HG02623 (cell line): Measurements from ENCODE around the gene KNDC1.

Experiments used
- ATAC-seq: cut with Tn5 transposase; IDR thresholded peaks from one replicate; pipeline ENCODE4 v1.9.1; 2021; ENCODE audit warnings: moderate library complexity; ENCODE audit not compliant: unreplicated experiment

Gene KNDC1

DNA sequence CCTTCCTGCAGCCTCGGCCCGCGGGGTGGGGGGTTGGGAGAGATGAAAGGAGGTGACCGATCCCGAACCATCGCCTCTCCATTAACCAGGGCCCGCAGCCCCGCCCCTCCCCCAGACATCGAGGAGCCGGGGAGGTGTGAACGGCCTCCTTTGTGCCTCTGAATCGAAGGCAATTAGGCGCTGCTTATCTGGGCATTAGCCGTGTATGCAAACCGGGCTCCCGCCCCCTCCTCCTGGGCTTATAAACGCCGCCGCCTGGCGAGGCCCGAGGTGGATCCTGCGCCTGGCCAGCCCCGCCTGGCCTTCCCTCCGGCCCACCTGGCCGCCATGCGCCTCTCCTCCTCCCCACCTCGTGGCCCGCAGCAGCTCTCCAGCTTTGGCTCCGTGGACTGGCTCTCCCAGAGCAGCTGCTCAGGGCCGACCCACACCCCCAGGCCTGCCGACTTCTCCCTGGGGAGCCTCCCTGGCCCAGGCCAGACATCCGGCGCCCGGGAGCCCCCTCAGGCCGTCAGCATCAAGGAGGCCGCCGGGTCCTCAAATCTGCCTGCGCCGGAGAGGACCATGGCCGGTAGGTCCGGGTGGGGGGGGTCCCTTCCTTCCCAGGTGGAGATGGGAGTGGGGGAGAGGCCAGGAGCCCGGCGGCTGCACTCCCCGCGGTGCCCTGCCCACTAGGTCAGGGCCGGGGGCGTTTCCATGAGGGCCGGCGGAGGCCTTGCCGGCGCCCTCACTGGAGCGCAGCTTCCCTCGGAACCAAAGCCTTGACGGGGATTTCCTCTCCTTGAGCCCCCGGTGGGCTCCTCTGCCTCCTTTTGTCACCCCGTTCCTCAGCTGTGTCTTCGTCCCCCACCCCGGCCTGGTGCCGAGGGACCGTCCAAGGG, 77.8 kb downstream of the KNDC1 start, which contains the start of gene VENTX:
VENTX (plus strand) TSS at position 268 of the 878 bp plus-strand sequence; CDS start at position 328, 60 bp downstream.
- ATAC-seq: no peak

DNA sequence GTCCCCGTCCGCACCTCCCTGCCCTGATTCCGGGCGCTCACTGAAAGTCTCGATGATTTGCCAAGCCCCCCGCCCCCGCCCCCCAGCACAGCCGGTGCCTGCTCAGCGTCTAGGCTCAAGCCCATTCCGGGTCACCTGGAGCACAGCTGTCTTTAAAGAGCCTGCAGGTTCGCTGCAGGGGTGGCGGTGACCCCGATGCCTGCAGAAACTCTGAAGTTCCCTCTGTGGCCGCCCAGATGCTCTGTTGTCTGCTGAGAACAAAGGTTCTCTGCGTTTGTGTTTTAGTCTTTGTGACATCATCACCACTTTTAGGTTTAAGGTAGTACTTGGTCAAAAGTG, 78.4 kb downstream of the KNDC1 start:
- ATAC-seq: no peak

DNA sequence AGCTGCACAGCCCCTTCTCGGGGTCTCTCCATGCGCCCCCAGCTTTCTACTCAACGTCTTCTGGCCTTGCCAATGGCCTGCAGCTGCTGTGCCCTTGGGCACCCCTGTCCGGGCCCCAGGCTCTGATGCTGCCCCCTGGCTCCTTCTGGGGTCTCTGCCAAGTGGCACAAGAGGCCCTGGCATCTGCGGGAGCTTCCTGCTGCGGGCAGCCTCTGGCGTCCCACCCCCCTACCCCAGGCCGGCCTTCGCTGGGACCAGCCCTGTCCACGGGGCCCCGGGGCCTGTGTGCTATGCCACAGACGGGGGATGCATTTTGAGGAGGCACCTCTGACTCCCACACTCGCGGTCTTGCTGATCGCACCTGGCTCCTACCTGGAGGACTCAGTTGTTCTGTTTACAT, 80.0 kb downstream of the KNDC1 start:
- ATAC-seq: no peak

DNA sequence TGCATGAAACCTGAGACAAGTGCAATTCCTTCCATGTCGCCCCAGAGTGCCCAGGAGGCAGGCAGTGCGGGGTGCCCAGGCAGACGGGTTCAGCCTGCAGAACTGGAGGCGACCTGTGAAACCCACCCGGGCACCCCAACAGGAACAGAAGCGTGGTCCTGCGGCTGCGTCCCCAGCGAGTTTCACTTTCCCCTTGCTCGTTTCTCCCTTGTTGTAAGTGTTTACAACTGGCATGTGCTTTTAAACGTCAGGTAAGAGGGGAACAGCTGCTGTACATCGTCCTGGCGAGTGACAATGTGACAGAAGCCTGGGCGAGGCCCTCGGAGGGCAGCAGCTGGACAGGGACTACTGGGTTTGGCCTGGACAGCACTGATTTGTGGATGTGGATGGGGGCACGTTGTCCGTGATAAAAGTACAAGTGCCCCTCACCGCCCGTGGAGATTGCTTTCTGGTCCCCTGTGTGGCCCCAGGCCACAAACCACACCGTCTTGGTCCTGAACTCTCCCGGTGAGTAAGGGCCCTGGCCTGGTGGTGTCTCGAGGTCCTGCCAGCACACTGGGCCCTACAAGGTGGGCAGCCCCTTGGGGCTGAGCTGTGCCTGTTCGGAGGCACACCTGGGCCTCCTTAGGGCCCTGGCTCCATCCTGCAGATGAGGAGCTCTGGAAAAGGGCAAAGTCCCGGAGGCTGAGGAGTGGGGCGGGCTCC, 81.6 kb downstream of the KNDC1 start:
- no peak for ATAC-seq

DNA sequence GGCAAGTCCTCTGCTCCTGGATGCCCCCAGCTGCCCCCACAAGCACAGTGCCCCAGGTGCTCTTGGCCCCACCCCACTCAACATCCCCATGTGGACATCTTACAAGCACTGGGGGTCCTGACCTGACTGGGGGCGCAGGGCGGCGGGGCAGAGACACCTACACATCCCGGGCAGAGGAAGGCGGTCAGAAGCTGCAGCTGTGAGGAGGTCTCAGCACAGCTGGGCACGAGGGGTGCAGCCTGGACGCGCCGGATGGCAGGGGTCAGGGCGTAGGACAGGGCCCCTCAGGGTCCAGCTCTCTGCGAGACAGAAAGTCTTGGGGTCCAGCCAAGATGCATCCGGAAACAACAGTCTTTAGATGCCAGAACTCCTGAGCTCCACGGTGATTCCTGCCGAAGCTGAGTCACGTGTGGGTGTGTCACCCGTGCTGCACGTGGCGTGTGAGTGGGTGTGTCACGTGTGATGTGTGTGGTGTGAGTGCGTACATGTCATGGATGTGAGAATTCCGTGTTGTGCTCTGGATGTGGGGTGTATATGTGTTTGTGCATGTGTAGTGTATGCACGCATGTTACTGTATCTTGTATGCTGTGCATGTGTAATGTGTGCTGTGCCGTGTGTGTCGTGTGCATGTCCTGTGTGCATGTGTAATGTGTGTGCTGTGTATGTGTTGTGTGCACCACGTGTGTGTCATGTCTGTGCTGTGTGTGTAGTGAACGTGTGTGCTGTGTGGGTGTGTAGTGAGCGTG, 82.8 kb downstream of the KNDC1 start:
- ATAC-seq: no peak

DNA sequence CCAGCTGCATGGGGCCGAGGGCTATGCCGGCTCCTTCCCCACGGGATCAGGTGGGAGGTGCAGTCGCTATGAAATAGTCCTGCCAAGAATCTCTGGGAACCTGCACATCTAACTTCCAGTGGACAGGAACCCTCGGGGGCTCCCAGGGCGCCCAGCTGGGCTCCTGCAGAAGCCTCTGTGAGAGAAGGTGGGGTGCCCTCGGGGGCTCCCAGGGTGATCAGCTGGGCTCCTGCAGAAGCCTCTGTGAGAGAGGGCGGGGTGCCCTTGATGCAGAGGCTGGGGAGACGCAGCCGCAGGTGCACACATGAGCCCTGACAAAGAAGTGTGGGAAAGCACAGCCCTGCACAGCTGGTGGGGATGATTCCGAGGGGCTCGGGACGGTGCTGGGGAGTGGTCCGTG, 83.6 kb downstream of the KNDC1 start:
- ATAC-seq: no peak

DNA sequence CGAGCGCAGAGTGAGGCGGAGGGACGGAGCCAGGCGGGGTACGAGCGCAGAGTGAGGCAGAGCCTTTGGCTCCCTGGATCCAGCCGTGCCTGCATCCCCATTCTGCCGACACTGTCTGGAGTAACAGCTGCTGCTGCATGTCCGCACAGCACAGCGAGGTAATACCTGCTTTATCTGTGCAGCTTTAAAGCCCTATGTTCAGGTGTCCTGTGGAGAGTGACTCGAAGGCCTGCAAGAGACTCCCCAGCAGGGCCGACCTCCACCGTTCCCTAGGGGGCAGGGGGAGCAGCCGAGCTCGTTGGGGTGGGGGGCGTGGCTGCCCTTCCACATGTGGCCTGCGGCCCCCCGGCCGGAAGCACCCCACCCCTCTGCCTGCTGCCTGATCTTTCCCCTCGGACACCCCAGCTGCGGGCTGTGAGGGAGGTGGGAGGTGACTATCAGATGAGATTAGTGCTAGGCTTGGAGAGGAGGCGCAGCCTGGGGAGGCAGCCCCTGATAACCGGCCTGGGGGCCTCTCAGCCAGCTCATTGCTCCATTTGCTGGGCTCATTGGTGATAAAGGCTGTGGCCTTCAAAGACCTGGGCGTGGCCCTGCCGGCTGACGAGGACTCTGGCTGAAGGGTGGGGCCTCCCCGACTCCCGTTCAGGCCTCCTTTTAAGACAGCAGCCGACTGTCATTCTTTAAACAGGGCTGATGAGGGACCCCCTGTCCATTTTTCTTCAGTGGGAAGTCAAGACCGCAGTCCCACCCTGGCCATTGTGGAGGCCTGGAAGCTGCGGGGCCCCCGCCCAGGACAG, 85.6 kb downstream of the KNDC1 start:
- no peak for ATAC-seq

DNA sequence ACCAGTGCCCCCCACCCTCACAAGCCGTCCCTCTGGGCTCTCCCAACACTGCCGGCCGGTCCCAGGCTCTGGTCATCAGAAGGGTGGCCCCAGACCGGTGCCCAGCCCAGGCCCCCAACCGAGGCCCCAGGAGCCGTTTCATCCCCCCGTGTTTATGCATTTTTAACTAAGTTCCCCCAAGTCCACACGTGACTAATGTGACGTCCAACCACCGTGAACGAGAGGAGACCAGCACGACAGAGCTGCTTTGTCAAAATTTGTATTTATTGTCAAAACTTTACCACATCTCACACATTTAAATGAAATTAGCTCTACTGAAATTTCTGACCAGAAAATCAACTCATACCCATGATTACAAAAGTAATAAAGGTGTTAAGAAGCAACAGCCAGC, 86.2 kb downstream of the KNDC1 start:
- ATAC-seq: no peak

DNA sequence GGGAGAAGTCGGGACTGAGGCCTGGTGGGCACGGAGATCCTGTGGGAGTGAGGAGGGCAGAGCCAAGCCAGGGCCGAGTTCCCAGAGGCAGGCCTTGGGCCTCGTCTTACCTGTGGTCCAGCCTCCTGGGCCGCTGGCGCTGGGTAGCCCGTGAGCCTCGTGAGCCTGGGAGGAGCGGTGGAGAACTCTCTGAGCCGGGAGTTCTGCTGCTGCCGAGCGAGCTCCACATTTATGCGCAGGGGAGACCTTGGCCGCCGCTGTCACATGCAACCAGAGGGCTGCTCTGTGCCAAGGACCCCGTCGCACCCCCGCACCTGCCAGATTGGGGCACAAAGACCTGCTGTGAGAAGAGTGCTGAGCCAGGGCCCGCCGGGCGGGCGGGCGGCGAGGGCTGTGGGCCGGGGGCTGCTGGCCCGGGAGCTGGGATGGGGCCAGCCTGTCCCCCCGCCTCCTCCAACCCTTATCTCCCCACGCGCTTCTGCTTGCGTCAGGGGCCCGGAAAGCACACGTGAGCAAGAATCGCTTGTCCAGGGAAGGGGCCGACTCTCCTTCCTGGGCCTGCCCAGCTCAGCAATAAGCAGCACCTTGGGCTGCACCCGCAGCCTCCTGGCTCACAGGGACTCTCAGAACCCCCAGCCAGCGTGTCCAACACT, 87.8 kb downstream of the KNDC1 start:
- no peak for ATAC-seq

DNA sequence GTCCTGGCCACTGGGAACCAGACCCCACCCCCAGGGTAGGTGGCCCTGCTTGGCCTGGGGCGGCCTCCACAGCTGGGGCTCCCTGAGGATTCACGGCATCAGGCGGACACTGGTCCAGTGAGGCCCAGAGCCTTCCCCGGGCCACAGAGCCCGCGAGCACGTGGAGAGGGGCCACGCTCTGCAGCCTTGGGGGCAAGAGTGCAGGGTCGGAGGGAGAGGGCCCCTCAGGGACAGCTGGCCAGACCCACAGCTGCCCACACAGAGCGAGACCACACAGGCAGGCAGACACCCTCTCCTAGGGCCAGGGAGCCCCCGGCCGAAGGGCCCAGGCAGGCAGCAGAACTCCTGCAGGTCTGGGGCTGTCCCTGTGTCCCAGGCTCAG, 88.3 kb downstream of the KNDC1 start:
- ATAC-seq: no peak

DNA sequence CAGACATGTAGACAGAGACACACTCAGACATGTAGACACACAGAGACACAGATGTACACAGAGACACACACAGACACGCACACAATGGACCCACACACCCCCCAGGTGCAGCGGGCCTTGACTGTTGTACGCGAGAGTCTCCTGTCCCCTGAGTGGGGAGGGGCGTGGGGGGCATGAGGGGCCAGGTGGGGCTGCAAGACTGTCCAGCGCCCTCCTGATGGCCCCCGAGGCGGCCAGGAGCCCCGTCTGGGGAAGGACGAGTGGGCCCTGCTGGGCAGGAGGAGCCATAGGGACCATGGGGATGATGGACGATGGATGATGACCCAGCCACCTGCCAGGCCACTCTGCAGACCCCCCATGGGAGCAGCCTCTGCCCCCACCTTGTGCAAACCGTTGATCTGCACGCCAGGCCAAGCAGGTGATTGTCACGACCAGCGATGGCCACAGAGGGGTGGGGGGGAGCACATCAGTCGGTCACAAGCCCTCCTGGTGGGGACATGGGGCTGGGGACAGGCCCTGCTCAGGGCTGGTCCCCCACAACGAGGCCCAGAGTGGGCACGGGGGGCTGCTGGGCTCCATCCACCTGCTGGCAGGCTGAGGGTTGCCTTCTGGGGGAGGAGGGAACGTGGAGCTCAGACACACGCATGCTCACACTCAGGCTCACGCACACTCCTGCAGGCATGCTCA, 89.2 kb downstream of the KNDC1 start:
- ATAC-seq: no peak

DNA sequence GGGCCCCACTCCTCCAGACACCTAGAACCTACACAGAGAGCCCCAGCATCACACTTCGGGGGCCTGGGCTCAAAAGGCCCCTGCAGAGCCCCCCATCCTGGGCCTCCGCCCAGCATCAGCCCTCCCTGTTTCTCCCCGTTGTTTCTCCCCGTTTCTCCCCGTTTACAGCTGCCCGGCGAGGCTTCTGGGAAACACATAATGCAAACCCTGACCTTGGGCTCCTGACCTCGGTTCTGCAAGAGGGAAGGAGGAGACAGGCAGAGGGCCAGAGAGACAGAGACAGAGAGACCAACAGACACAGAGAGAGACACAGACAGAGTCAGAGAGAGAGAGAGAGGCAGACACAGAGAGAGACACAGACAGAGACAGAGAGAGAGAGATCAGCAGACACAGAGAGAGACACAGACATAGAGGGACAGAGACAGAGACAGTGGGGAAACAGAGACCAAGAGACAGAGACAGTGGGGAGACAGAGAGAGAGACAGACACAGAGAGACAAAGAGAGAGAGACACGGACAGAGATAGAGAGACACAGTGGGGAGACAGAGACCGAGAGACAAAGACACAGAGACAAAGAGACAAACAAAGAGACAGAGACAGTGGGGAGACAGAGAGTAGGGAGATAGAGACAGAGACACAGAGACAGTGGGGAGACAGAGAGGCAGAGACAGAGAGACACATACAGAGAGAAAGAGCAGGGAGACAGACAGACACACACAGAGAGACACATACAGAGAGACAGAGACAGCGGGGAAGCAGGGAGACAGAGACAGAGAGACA, 90.1 kb downstream of the KNDC1 start:
- no peak for ATAC-seq

DNA sequence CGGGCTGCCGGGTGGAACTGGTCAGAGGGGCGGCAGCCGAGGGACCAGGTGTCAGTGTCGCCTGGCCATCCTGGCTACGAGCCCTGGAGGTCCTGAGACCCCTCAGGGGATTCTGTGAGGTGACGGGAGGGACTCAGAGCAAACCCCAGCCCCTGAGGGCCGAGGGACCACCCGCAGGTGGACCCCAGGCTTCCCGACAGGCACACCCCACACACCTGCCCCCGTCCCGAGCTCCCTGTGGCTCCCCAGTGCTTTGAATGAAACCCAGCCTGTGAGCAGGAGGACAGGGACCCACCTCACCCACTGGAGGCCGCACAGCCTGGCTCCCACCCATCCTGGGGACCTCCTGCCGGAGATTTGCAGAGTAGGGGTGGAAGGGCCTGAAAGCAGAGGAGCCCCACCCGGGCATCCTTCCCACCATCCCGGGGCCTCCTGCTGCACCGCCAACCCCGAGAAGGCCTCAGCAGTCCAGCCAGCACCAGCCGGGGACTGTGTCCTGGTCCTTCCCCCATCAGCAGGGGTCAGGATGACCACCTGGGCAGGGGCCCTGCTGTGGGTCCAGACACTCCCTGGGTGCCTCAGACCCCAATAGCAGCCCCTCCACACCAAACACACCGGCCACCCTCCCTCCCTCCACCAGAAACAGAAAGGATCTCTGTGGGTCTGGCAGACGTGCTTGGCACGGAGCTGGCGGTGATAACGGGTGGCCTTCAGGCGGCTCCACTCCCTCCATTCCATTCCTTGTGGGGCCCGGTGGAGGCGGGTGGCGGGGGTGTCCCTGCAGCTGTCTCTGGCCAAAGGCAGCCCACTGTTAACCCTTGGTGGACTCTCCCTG, 91.6 kb downstream of the KNDC1 start:
- no peak for ATAC-seq

DNA sequence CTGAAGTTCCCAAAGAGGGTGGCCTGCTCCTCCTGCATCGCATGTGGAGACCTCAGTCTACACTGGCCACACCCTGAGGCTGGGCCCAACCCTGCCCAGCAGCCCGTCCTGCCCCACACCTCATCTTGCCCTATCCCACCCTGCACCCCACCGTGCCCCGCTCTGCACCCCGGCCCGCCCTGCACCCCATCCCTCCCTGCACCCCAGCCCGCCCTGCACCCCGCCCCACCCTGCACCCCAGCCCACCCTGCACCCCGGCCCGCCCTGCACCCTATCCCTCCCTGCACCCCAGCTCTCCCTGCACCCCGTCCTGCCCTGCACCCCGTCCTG, 92.2 kb downstream of the KNDC1 start:
- no peak for ATAC-seq

DNA sequence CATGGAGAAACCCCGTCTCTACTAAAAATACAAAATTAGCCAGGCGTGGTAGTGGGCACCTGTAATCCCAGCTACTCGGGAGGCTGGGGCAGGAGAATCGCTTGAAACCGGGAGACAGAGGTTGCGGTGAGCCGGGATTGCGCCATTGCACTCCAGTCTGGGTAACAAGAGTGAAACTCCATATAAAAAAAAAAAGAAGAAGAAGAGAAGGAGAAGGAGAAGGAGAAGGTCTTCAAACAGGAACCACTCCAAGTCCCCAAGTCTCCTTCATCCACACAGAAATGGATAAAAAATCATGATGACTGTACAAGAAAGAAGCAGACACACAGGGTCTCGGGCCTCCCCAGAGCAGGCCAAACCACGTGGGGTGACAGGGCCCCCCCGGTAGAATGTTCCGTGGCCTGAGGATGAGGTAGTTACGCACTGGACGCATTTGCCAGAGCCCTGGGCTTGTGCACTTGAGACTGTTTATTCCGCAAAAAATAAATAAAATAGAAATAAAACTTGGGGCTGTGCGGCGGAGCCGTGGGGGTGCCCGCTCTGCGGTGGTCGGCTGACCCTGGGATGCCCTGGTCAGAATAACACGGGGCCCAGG, 93.4 kb downstream of the KNDC1 start:
- no peak for ATAC-seq

DNA sequence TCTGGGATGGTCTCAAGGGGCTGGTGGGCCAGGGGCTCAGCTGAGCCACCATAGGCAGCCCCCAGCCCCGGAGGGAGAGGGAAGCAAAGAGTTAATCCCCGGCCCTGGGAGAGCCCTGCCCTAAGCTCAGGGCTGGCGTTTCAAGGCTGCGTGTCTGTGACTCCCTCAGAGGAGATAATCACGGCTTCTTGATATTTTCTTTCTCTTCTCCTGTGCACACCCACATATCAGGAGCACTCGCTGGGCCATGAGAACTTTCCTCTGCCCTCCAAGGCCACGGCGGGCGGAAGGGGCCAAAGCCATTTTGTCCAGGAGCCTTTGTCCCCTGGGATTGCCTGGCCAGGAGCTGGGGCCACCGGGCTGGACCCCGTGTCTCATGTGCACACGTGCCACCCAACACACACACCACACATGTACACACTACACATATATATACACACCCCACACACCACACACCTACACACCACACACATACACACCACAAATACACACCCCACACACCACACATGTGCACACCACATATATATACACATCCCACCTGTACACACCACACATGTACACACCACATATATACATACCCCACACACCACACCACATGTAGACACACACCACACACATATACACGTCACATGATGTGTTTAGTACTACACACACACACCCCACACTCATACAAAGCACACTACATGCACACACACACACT, 94.6 kb downstream of the KNDC1 start:
- ATAC-seq: no peak

DNA sequence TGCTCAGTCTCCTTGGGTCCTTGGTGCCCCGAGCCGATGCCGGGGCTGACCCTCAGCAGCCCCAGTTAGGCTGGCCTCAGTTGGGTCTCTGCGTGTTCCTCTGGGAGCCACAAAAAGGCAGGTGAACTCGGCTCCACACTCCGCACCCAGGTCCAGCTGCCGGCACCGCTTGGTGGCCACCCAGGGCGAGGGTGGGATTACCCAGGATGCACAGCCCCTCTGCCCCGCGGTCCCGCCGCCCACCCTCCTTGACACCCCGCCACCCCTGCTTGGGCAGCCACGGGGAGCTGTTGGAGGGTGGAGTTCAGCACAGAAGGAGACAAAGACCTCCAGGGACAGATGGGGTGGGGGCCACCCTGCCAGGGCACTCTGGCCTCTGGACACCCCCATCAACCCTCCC, 95.3 kb downstream of the KNDC1 start:
- no peak for ATAC-seq
